PC-9 (cell line): ENCODE measurements around the gene CCT3. TPM values are rescaled to one million over a fixed set of nuclear protein-coding genes. Genes with fewer than 3 reads are reported as not detected.

ENCODE experiments used
- BruUV-seq: library from RNA; stranded (reverse); fragments of 400-500 nt; replicated peaks from 2 replicates; lab custom pipeline; 2021; lab: Mats Ljungman, UMichigan
- CTCF ChIA-PET: fragments of 300-600 bp; sonication (Branson Sonifier 250); formaldehyde crosslinking; loops from one replicate; lab custom pipeline; 2022; ENCODE audit warnings: antibody characterized with exemption; lab: Charles Lee
- POLR2A ChIA-PET: fragments of 300-600 bp; sonication (Branson Sonifier 250); formaldehyde crosslinking; loops from one replicate; lab custom pipeline; 2022; ENCODE audit warnings: antibody characterized with exemption; ENCODE audit not compliant: unreplicated experiment; lab: Charles Lee
- DNase-seq, 2 experiments: peaks; one replicate each; pipeline versions ENCODE4 v3.0.0 to v3.0.0-alpha.2; 2015 to 2022; ENCODE audit warnings: mixed read lengths in 1 of 2
- H2AFZ ChIP-seq: fragments of 200-600 bp; sonication (generic); 2 replicates; pipeline ENCODE4 v1.8.1; 2017; ENCODE audit warnings: antibody characterized with exemption
- H3F3A ChIP-seq: fragments of 200-600 bp; sonication (generic); 2 replicates; pipeline ENCODE4 v1.8.1; 2017; ENCODE audit warnings: antibody characterized with exemption, mild to moderate bottlenecking, low read depth; ENCODE audit not compliant: insufficient read depth
- H3K27ac ChIP-seq: fragments of 200-600 bp; sonication (generic); 2 replicates; pipeline ENCODE4 v1.6.1; 2016; ENCODE audit warnings: mixed run types
- H3K27me3 ChIP-seq: fragments of 200-600 bp; sonication (generic); 2 replicates; pipeline ENCODE4 v1.6.1; 2016; ENCODE audit warnings: low read depth, mixed run types; ENCODE audit not compliant: insufficient read depth
- H3K36me3 ChIP-seq: fragments of 200-600 bp; sonication (generic); 2 replicates; pipeline ENCODE4 v1.6.1; 2016; ENCODE audit warnings: low read depth, mixed run types
- H3K4me1 ChIP-seq: fragments of 200-600 bp; sonication (generic); replicated peaks from 2 replicates; pipeline ENCODE4 v1.6.1; 2016; ENCODE audit warnings: mixed run types; ENCODE audit not compliant: insufficient read depth
- H3K4me2 ChIP-seq: fragments of 200-600 bp; sonication (generic); 2 replicates; pipeline ENCODE4 v1.6.1; 2017; ENCODE audit warnings: mixed run types
- H3K4me3 ChIP-seq: fragments of 200-600 bp; sonication (generic); 2 replicates; pipeline ENCODE4 v1.6.1; 2016; ENCODE audit warnings: mixed run types
- H3K79me2 ChIP-seq: fragments of 200-600 bp; sonication (generic); 2 replicates; pipeline ENCODE4 v1.6.1; 2017; ENCODE audit warnings: low read depth, mixed run types
- H3K9me2 ChIP-seq: fragments of 200-600 bp; sonication (generic); 2 replicates; pipeline ENCODE4 v1.8.1; 2017; ENCODE audit warnings: mild to moderate bottlenecking; ENCODE audit not compliant: insufficient read depth
- H3K9me3 ChIP-seq: fragments of 200-600 bp; sonication (generic); 2 replicates; pipeline ENCODE4 v1.8.1; 2016; ENCODE audit warnings: low read depth; ENCODE audit not compliant: insufficient read depth
- H4K20me1 ChIP-seq: fragments of 200-600 bp; sonication (generic); 2 replicates; pipeline ENCODE4 v1.8.1; 2017; ENCODE audit not compliant: insufficient read depth
- CTCF ChIP-seq: fragments of 200-600 bp; sonication (generic); conservative IDR thresholded peaks from 2 replicates; pipeline ENCODE4 v1.6.1; 2017; ENCODE audit warnings: mixed run types, antibody characterized with exemption, mild to moderate bottlenecking, moderate library complexity
- EZH2 ChIP-seq: fragments of 200-600 bp; sonication (generic); IDR thresholded peaks from 2 replicates; pipeline ENCODE4 v1.8.0; 2017; ENCODE audit warnings: antibody characterized with exemption, low read depth
- intact Hi-C: fragments of 100-400 bp; cut with micrococcal nuclease; formaldehyde crosslinking; loops from one replicate; pipeline ENCODE4 v1.10.0; 2022; ENCODE audit not compliant: unreplicated experiment
- total RNA-seq: library from RNA; stranded (reverse); gene quantifications from 2 replicates; pipeline ENCODE4 v1.2.3, GENCODE V29; 2021

Gene CCT3
- total RNA-seq, 1 experiment from 2014 or later = 317 TPM

- no peak for DNase-seq
- no peaks in the 10 kb centered on the region for H3K9me3 ChIP-seq
- CTCF ChIA-PET = no interaction called here
- H3F3A ChIP-seq = peaks cover 82% of the 10 kb centered on the region
- BruUV-seq = no TSS peak
- no peaks in the 10 kb centered on the region for H3K4me1 ChIP-seq
- no peak overlapping the region for H3K4me2 ChIP-seq
- intact Hi-C loops = no loop called here
- H3K27ac ChIP-seq = no peak overlapping the region
- peaks cover 63% of the 10 kb centered on the region for H3K36me3 ChIP-seq
- peaks cover 9% of the 10 kb centered on the region for H3K79me2 ChIP-seq
- H3K27me3 ChIP-seq = no peaks in the 10 kb centered on the region
- H2AFZ ChIP-seq = no peak overlapping the region
- TF ChIP-seq CTCF = no peak
- TF ChIP-seq EZH2 = no peak
- no peaks in the 10 kb centered on the region for H3K9me2 ChIP-seq
- no peak overlapping the region for H3K4me3 ChIP-seq
- POLR2A ChIA-PET = no interaction called here
- peaks cover 46% of the 10 kb centered on the region for H4K20me1 ChIP-seq
These were observed 17.5 kb downstream of the CCT3 start for GRCh38 chr1:156320560-156320959.

GRCh38 chr1:156319664-156320063, 18.4 kb downstream of the CCT3 start:
- no peaks in the 10 kb centered on the region for H3K4me1 ChIP-seq
- ChIA-PET CTCF (interaction anchor here (0.7 kb wide), 1 partner anchor 330 kb away, joined by 4 read pairs; no protein-coding TSS in a partner anchor), POLR2A (no interaction called here)
- peaks cover 56% of the 10 kb centered on the region for H3K36me3 ChIP-seq
- H3K27me3 ChIP-seq = no peaks in the 10 kb centered on the region
- no peak overlapping the region for H2AFZ ChIP-seq
- H3K27ac ChIP-seq = no peak overlapping the region
- H3K9me2 ChIP-seq = no peaks in the 10 kb centered on the region
- peaks cover 9% of the 10 kb centered on the region for H3K79me2 ChIP-seq
- H3K4me3 ChIP-seq = no peak overlapping the region
- peaks cover 83% of the 10 kb centered on the region for H3F3A ChIP-seq
- intact Hi-C loops = loop anchor here (5.0 to 10.0 kb wide), 2 partner anchors 172 to 225 kb away; no protein-coding TSS in a partner anchor
- peaks cover 42% of the 10 kb centered on the region for H4K20me1 ChIP-seq
- H3K9me3 ChIP-seq = no peaks in the 10 kb centered on the region
- TF ChIP-seq CTCF = peak; percentile 78
- TF ChIP-seq EZH2 = no peak
- BruUV-seq = no TSS peak
- H3K4me2 ChIP-seq = no peak overlapping the region
- no peak for DNase-seq

GRCh38 chr1:156316909-156317308, 21.2 kb downstream of the CCT3 start:
- Histone ChIP-seq H3F3A (peaks cover 81% of the 10 kb centered on the region; the same call in 1 of the 2 replicates), H3K36me3 (peaks cover 51% of the 10 kb centered on the region), H3K27ac (no peak overlapping the region), H3K9me2 (no peaks in the 10 kb centered on the region), H3K79me2 (peaks cover 9% of the 10 kb centered on the region), H3K4me2 (no peak overlapping the region), H4K20me1 (peaks cover 41% of the 10 kb centered on the region), H3K4me1 (no peaks in the 10 kb centered on the region), H3K4me3 (no peak overlapping the region), H2AFZ (no peak overlapping the region), H3K27me3 (no peaks in the 10 kb centered on the region), H3K9me3 (no peaks in the 10 kb centered on the region)
- ChIA-PET POLR2A (no interaction called here), CTCF (interaction anchor here (0.7 kb wide), 1 partner anchor 163 kb away, joined by 4 read pairs; no protein-coding TSS in a partner anchor)
- BruUV-seq = no TSS peak
- intact Hi-C loops = loop anchor here (5.0 to 10.0 kb wide), 2 partner anchors 170 to 222 kb away; no protein-coding TSS in a partner anchor
- DNase-seq = no peak
- TF ChIP-seq EZH2 (no peak), CTCF (no peak)
